ENCODE measurements around the gene PITPNM1. TPM values are rescaled to one million over a fixed set of nuclear protein-coding genes. Genes with fewer than 3 reads are reported as not detected.
A peak's percentile ranks its signal among the peaks of the same experiment; 100 is the strongest.

PITPNM1 gene
- total and polyA plus RNA-seq, 2 of the 13 experiments (the other 11 are each of a cell fraction or from before 2014, with no cell fraction given) = 8.2 to 8.5 TPM

DNA sequence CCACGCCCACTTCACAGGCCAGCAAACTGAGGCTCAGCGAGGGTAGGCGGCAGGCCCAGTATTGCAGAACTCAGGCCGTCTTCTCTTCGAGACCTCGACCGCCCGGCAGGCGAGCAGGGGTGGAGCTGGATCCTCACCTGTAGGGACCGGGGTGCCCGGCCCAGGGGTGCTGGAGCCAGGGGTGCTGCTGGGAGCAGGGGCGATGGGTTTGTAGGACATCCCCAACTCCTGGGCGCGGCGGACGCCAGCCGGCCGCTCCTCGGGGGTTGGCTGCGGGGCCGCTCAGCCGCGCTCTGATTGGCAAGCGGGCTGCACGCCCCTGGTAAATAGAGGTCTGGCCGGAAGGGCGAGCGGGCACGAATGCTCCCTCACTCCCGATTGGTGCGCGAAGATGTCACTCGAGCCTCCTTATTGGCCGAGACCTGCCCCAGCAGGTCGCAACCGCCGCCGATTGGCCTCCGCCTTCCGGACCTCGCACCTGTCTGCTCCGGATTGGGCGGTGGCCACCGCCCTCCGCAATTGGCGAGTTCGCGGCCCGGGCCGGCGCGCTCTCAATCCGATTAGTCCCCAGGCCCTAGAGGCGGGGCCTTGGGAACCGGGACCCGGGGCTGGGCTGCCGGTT is 2.8 kb upstream of the PITPNM1 start, which contains the start of gene CDK2AP2:
Gene CDK2AP2 (minus strand): TSS at position 299 of the 622 bp plus-strand sequence. CDS start 80 bp downstream, at position 219.
- intact Hi-C loops (cut with micrococcal nuclease; ENCODE audit: unreplicated experiment) = no loop called here
- Histone ChIP-seq H3K36me3 (replicated peaks in 1 of 2; ENCODE audit: control insufficient read depth in 1 of 2, insufficient read depth in 2 of 2, low read length in 2 of 2) (no peaks in the 10 kb centered on the region), H3K9ac (ENCODE audit: insufficient read depth, low read depth, low read length) (peak within 1 kb of the TSS; percentile 94), H2AFZ (ENCODE audit: low read length) (no peak within 1 kb of the TSS), H3K4me3 (replicated peaks in 1 of 3; ENCODE audit: insufficient read depth in 1 of 3, low read depth in 2 of 3, low read length in 3 of 3) (peak within 1 kb of the TSS; percentile 74 to 98 (median 91)), H3K4me2 (ENCODE audit: low read depth, low read length) (peak within 1 kb of the TSS; percentile 95), H3K27me3 (ENCODE audit: control insufficient read depth in 1 of 2, insufficient read depth in 2 of 2, low read length in 2 of 2) (no peaks in the 10 kb centered on the region), H3K9me3 (ENCODE audit: low read length) (no peaks in the 10 kb centered on the region), H3K4me1 (ENCODE audit: insufficient read depth, low read length) (peaks cover 56% of the 10 kb centered on the region), H3K27ac (ENCODE audit: extremely low read length, insufficient read depth, low read length) (peak within 1 kb of the TSS; percentile 96), H4K20me1 (ENCODE audit: insufficient read depth, low read length) (no peaks in the 10 kb centered on the region), H3K79me2 (ENCODE audit: insufficient read depth, low read length) (peaks cover 10% of the 10 kb centered on the region)
- peak; percentile 82 for FAIRE-seq
- BruUV-seq (replicated peaks) = no TSS peak
- ChIA-PET POLR2A (interaction anchor here (0.8 kb wide), 1 partner anchor 116 kb away, joined by 3 read pairs; the partner anchor contains the start of gene RAD9A), CTCF (ENCODE audit: low intra/inter-chr PET ratio, low total read pairs) (no interaction called here)
- DNase-seq (ENCODE audit: low spot score) = peak; percentile 98
- ATAC-seq = peak; percentile 85
- WGBS (ENCODE audit: low lambda C conversion rate) = 0% methylated on average over 3 of the region's 57 CpGs
- in situ Hi-C loops (cut with HindIII; ENCODE audit: extremely low pct_ligation_motif_present, low pct_unique_long_range_greater_than_20kb) = loop anchor here (5.0 kb wide), 1 partner anchor 106 kb away; the partner anchor contains the start of genes PPP1CA and TBC1D10C
- TF ChIP-seq XBP1 (CRISPR knock-in tag; IDR thresholded peaks at IDR 0.05) (peak; percentile 78; the same call in 1 of the 2 replicates), POLR2AphosphoS5 (IDR thresholded peaks at IDR 0.05; ENCODE audit: low read depth, low read length) (peak; percentile 62), ATF7-NPFF (CRISPR knock-in tag; IDR thresholded peaks at IDR 0.05; ENCODE audit: low read depth) (0 out of 2 replicates have a peak, but pooled peaks have one; percentile 16), KLF13 (CRISPR knock-in tag; IDR thresholded peaks at IDR 0.05) (0 out of 2 replicates have a peak, but pooled peaks have one; percentile 8), SP2 (CRISPR knock-in tag; IDR thresholded peaks at IDR 0.05) (peak; percentile 98)
- TF ChIP-seq, protein P1, sequence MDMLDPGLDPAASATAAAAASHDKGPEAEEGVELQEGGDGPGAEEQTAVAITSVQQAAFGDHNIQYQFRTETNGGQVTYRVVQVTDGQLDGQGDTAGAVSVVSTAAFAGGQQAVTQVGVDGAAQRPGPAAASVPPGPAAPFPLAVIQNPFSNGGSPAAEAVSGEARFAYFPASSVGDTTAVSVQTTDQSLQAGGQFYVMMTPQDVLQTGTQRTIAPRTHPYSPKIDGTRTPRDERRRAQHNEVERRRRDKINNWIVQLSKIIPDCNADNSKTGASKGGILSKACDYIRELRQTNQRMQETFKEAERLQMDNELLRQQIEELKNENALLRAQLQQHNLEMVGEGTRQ (IDR thresholded peaks at IDR 0.05; ENCODE audit: low read depth, low read length) = no peak
- TF ChIP-seq, protein P1 (CRISPR knock-in tag; IDR thresholded peaks at IDR 0.05; ENCODE audit: borderline replicate concordance) = no peak
- TF ChIP-seq, protein P2, sequence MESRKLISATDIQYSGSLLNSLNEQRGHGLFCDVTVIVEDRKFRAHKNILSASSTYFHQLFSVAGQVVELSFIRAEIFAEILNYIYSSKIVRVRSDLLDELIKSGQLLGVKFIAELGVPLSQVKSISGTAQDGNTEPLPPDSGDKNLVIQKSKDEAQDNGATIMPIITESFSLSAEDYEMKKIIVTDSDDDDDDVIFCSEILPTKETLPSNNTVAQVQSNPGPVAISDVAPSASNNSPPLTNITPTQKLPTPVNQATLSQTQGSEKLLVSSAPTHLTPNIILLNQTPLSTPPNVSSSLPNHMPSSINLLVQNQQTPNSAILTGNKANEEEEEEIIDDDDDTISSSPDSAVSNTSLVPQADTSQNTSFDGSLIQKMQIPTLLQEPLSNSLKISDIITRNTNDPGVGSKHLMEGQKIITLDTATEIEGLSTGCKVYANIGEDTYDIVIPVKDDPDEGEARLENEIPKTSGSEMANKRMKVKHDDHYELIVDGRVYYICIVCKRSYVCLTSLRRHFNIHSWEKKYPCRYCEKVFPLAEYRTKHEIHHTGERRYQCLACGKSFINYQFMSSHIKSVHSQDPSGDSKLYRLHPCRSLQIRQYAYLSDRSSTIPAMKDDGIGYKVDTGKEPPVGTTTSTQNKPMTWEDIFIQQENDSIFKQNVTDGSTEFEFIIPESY (CRISPR knock-in tag; IDR thresholded peaks at IDR 0.05) = 0 out of 2 replicates have a peak, but pooled peaks have one; percentile 45
- TF ChIP-seq, protein P3, sequence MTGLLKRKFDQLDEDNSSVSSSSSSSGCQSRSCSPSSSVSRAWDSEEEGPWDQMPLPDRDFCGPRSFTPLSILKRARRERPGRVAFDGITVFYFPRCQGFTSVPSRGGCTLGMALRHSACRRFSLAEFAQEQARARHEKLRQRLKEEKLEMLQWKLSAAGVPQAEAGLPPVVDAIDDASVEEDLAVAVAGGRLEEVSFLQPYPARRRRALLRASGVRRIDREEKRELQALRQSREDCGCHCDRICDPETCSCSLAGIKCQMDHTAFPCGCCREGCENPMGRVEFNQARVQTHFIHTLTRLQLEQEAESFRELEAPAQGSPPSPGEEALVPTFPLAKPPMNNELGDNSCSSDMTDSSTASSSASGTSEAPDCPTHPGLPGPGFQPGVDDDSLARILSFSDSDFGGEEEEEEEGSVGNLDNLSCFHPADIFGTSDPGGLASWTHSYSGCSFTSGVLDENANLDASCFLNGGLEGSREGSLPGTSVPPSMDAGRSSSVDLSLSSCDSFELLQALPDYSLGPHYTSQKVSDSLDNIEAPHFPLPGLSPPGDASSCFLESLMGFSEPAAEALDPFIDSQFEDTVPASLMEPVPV (CRISPR knock-in tag; IDR thresholded peaks at IDR 0.05) = no peak
- TF ChIP-seq, protein P4, sequence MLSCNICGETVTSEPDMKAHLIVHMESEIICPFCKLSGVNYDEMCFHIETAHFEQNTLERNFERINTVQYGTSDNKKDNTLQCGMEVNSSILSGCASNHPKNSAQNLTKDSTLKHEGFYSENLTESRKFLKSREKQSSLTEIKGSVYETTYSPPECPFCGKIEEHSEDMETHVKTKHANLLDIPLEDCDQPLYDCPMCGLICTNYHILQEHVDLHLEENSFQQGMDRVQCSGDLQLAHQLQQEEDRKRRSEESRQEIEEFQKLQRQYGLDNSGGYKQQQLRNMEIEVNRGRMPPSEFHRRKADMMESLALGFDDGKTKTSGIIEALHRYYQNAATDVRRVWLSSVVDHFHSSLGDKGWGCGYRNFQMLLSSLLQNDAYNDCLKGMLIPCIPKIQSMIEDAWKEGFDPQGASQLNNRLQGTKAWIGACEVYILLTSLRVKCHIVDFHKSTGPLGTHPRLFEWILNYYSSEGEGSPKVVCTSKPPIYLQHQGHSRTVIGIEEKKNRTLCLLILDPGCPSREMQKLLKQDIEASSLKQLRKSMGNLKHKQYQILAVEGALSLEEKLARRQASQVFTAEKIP (CRISPR knock-in tag; IDR thresholded peaks at IDR 0.05; ENCODE audit: borderline replicate concordance) = no peak
- TF ChIP-seq, protein P5, sequence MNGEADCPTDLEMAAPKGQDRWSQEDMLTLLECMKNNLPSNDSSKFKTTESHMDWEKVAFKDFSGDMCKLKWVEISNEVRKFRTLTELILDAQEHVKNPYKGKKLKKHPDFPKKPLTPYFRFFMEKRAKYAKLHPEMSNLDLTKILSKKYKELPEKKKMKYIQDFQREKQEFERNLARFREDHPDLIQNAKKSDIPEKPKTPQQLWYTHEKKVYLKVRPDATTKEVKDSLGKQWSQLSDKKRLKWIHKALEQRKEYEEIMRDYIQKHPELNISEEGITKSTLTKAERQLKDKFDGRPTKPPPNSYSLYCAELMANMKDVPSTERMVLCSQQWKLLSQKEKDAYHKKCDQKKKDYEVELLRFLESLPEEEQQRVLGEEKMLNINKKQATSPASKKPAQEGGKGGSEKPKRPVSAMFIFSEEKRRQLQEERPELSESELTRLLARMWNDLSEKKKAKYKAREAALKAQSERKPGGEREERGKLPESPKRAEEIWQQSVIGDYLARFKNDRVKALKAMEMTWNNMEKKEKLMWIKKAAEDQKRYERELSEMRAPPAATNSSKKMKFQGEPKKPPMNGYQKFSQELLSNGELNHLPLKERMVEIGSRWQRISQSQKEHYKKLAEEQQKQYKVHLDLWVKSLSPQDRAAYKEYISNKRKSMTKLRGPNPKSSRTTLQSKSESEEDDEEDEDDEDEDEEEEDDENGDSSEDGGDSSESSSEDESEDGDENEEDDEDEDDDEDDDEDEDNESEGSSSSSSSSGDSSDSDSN (CRISPR knock-in tag; IDR thresholded peaks at IDR 0.05) = peak; percentile 63

Data from HepG2 (cell line).